Measurements from ENCODE around the gene KRTAP10-12.

DNA sequence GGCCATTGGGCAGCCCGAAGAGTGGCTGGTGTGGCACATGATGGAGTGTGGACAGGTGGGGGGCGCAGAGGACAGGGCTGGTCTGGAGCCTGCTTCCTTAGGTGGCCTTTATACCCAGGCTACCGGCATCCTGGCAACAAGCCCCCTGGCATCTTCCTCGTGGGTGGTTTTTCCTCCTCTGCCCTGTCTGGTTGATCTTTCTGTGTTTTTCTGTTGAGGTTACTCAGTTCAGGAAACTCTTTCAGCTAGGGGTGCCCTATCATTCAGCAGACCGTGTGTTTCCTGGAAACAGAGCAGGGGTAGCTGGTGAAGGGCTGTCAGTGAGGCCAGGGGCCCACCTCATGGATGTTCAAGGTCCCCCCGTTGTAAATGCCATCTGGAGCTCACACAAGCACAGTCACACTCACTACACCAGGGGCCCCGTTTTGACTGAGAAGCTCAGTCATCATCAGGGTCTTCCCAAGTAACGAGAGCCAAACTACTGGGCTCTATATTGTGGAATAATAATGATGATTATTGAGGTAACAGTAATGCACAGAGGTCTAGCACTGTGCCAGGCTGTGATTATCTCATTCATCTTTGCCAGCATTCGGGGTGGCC, 42.3 kb upstream of the KRTAP10-12 start, which contains the start of gene KRTAP12-4:
- no peak for TF ChIP-seq EHMT2 (IDR thresholded peaks at IDR 0.05; ENCODE audit: low read depth)
- TF ChIP-seq, protein P1, sequence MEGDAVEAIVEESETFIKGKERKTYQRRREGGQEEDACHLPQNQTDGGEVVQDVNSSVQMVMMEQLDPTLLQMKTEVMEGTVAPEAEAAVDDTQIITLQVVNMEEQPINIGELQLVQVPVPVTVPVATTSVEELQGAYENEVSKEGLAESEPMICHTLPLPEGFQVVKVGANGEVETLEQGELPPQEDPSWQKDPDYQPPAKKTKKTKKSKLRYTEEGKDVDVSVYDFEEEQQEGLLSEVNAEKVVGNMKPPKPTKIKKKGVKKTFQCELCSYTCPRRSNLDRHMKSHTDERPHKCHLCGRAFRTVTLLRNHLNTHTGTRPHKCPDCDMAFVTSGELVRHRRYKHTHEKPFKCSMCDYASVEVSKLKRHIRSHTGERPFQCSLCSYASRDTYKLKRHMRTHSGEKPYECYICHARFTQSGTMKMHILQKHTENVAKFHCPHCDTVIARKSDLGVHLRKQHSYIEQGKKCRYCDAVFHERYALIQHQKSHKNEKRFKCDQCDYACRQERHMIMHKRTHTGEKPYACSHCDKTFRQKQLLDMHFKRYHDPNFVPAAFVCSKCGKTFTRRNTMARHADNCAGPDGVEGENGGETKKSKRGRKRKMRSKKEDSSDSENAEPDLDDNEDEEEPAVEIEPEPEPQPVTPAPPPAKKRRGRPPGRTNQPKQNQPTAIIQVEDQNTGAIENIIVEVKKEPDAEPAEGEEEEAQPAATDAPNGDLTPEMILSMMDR (IDR thresholded peaks at IDR 0.05) = no peak
- TF ChIP-seq CHD2 (IDR thresholded peaks at IDR 0.05; ENCODE audit: low read length, partially characterized antibody) = no peak
- no peak for TF ChIP-seq RCOR1 (IDR thresholded peaks at IDR 0.05; ENCODE audit: low read depth, low read length)
- TF ChIP-seq, protein P2, sequence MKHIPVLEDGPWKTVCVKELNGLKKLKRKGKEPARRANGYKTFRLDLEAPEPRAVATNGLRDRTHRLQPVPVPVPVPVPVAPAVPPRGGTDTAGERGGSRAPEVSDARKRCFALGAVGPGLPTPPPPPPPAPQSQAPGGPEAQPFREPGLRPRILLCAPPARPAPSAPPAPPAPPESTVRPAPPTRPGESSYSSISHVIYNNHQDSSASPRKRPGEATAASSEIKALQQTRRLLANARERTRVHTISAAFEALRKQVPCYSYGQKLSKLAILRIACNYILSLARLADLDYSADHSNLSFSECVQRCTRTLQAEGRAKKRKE (CRISPR knock-in tag; IDR thresholded peaks at IDR 0.05; ENCODE audit: low read depth) = no peak
- no peak for TF ChIP-seq CEBPB (IDR thresholded peaks at IDR 0.05)
- TF ChIP-seq JUN (IDR thresholded peaks at IDR 0.05) = no peak
- TF ChIP-seq, protein P3, sequence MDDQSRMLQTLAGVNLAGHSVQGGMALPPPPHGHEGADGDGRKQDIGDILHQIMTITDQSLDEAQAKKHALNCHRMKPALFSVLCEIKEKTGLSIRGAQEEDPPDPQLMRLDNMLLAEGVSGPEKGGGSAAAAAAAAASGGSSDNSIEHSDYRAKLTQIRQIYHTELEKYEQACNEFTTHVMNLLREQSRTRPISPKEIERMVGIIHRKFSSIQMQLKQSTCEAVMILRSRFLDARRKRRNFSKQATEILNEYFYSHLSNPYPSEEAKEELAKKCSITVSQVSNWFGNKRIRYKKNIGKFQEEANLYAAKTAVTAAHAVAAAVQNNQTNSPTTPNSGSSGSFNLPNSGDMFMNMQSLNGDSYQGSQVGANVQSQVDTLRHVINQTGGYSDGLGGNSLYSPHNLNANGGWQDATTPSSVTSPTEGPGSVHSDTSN (IDR thresholded peaks at IDR 0.05) = no peak
- TF ChIP-seq RFX5 (IDR thresholded peaks at IDR 0.05) = no peak
- no peak for TF ChIP-seq EP300 (IDR thresholded peaks at IDR 0.05)
- TF ChIP-seq, protein P4, sequence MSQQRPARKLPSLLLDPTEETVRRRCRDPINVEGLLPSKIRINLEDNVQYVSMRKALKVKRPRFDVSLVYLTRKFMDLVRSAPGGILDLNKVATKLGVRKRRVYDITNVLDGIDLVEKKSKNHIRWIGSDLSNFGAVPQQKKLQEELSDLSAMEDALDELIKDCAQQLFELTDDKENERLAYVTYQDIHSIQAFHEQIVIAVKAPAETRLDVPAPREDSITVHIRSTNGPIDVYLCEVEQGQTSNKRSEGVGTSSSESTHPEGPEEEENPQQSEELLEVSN (IDR thresholded peaks at IDR 0.05; ENCODE audit: borderline replicate concordance, low read depth) = no peak
- no peak for TF ChIP-seq HEYL (CRISPR knock-in tag; IDR thresholded peaks at IDR 0.05)
- no peak for TF ChIP-seq CBX2 (IDR thresholded peaks at IDR 0.05; ENCODE audit: borderline replicate concordance, low read depth)
- no peak for TF ChIP-seq BHLHE40 (IDR thresholded peaks at IDR 0.05; ENCODE audit: low read depth, low read length)
